WTC11 (cell line): Measurements from ENCODE around the gene TROAP. TPM values are rescaled to one million over a fixed set of nuclear protein-coding genes. Genes with fewer than 3 reads are reported as not detected.
"Not testable (repeated sequence)": the region's sequence is repeated elsewhere in the genome, so short reads cannot be mapped to it uniquely, and the experiment has no call there.

ENCODE experiments used
- ATAC-seq: fragments of 200-7000 bp; cut with Tn5 transposase; 2 replicates; pipeline ENCODE4 v1.10.0; 2021; ENCODE audit warnings: mild to moderate bottlenecking, moderate library complexity
- CTCF ChIA-PET: fragments of 300-600 bp; sonication (Branson Sonifier 250); formaldehyde crosslinking; loops from one replicate; lab custom pipeline; 2021; ENCODE audit warnings: antibody characterized with exemption; lab: Charles Lee
- POLR2A ChIA-PET: fragments of 350-600 bp; sonication (Branson Sonifier 250); formaldehyde crosslinking; loops from one replicate; lab custom pipeline; 2021; ENCODE audit warnings: antibody characterized with exemption; lab: Charles Lee
- DNase-seq: peaks from one replicate; pipeline ENCODE4 v3.0.0; 2021; ENCODE audit warnings: low spot score
- H3K27ac Mint-ChIP-seq: 2 replicates; pipeline ENCODE4 v1.8.0; 2021; ENCODE audit warnings: mixed read lengths
- H3K27me3 Mint-ChIP-seq: 2 replicates; pipeline ENCODE4 v1.8.0; 2021; ENCODE audit warnings: low read depth, mild to moderate bottlenecking, moderate library complexity, mixed read lengths
- H3K36me3 Mint-ChIP-seq: 2 replicates; pipeline ENCODE4 v1.8.0; 2021; ENCODE audit warnings: mixed read lengths
- H3K4me1 Mint-ChIP-seq: 2 replicates; pipeline ENCODE4 v1.8.0; 2022; ENCODE audit warnings: mixed read lengths
- H3K4me3 Mint-ChIP-seq: 2 replicates; pipeline ENCODE4 v1.8.0; 2021; ENCODE audit warnings: mild to moderate bottlenecking, moderate library complexity, mixed read lengths
- H3K9me3 Mint-ChIP-seq: 2 replicates; pipeline ENCODE4 v1.8.0; 2021; ENCODE audit warnings: mixed read lengths
- CREB1 ChIP-seq: sonication (generic); formaldehyde crosslinking; IDR thresholded peaks from 2 replicates; pipeline ENCODE4 v1.8.0; 2023; ENCODE audit warnings: mild to moderate bottlenecking, missing genetic modification reagents
- HMGA2 ChIP-seq: fragments of 250-450 bp; sonication (Bioruptor Pico); IDR thresholded peaks from 2 replicates; pipeline ENCODE4 v1.4.0; 2021; ENCODE audit warnings: mild to moderate bottlenecking, moderate library complexity
- KAT7 ChIP-seq: sonication (generic); formaldehyde crosslinking; IDR thresholded peaks from 2 replicates; pipeline ENCODE4 v1.8.1; 2023; ENCODE audit warnings: missing genetic modification reagents, mild to moderate bottlenecking, borderline replicate concordance
- NR2C2 ChIP-seq: sonication (generic); formaldehyde crosslinking; IDR thresholded peaks from 2 replicates; pipeline ENCODE4 v1.8.0; 2022; ENCODE audit warnings: mild to moderate bottlenecking, missing genetic modification reagents
- SMAD4 ChIP-seq: sonication (generic); formaldehyde crosslinking; IDR thresholded peaks from 2 replicates; pipeline ENCODE4 v1.8.0; 2022; ENCODE audit warnings: mild to moderate bottlenecking, missing genetic modification reagents
- ZNF219 ChIP-seq: sonication (generic); formaldehyde crosslinking; IDR thresholded peaks from 2 replicates; pipeline ENCODE4 v1.8.0; 2023; ENCODE audit warnings: missing genetic modification reagents, mild to moderate bottlenecking, borderline replicate concordance
- total RNA-seq: library from RNA; stranded (reverse); gene quantifications from 3 replicates; pipeline ENCODE4 v1.2.3, GENCODE V29; 2021
- TF ChIP-seq, protein P1 (sequence below): sonication (generic); formaldehyde crosslinking; IDR thresholded peaks from 2 replicates; pipeline ENCODE4 v1.8.0; 2022; ENCODE audit warnings: mild to moderate bottlenecking, missing genetic modification reagents
- TF ChIP-seq, protein P2 (sequence below): sonication (generic); formaldehyde crosslinking; IDR thresholded peaks from 2 replicates; pipeline ENCODE4 v1.8.0; 2022; ENCODE audit warnings: mild to moderate bottlenecking, missing genetic modification reagents
- TF ChIP-seq, protein P3 (sequence below): sonication (generic); formaldehyde crosslinking; IDR thresholded peaks from 2 replicates; pipeline ENCODE4 v1.8.1; 2023; ENCODE audit warnings: mild to moderate bottlenecking, moderate library complexity, missing genetic modification reagents

The TROAP gene
- total RNA-seq, 1 experiment from 2014 or later = 89.2 TPM

DNA sequence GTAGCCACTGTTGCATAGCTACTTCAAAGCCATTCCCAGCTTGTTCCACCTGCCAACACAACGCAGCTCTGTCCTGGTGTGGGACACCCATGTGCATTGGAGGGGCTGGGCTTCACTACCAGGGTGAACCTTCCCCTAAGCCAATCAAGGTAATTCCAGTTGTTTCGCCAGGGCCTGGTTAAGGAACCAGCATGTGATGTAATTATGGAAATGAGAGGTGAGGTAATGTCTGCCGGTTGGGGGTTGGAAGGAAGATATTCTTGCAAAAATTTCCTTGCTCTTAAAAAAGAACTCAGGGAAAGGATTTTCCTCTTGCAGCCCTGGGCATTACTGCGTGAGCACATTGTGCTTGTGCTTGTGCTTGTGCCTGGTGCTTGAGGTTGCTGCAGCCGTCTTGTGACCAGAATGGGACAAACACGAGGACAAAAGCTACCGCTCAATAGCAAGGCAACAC is 43.3 kb upstream of the TROAP start:
- CTCF ChIA-PET = interaction anchor here (1.2 to 2.0 kb wide), 5 partner anchors 10 to 68 kb away, joined by 3 to 12 read pairs (median 10); partner anchors contain the start of genes DNAJC22 and PRPH
- Mint-ChIP-seq H3K27ac (no peak overlapping the region), H3K27me3 (no peaks in the 10 kb centered on the region), H3K9me3 (no peaks in the 10 kb centered on the region), H3K4me1 (peaks cover 23% of the 10 kb centered on the region), H3K4me3 (no peak overlapping the region), H3K36me3 (no peaks in the 10 kb centered on the region)
- POLR2A ChIA-PET = interaction anchor here (0.5 to 1.0 kb wide), 2 partner anchors 13 to 14 kb away, joined by 3 to 4 read pairs; partner anchors contain the start of gene TUBA1C
- ATAC-seq = peak; percentile 53
- TF ChIP-seq, protein P1, sequence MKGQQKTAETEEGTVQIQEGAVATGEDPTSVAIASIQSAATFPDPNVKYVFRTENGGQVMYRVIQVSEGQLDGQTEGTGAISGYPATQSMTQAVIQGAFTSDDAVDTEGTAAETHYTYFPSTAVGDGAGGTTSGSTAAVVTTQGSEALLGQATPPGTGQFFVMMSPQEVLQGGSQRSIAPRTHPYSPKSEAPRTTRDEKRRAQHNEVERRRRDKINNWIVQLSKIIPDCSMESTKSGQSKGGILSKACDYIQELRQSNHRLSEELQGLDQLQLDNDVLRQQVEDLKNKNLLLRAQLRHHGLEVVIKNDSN (CRISPR knock-in tag) = peak; percentile 31; the same call in 1 of the 2 replicates
- TF ChIP-seq ZNF219 = no peak
- TF ChIP-seq, protein P2, sequence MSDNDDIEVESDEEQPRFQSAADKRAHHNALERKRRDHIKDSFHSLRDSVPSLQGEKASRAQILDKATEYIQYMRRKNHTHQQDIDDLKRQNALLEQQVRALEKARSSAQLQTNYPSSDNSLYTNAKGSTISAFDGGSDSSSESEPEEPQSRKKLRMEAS (CRISPR knock-in tag) = peak; percentile 55
- no peak for TF ChIP-seq SMAD4
- TF ChIP-seq, protein P3, sequence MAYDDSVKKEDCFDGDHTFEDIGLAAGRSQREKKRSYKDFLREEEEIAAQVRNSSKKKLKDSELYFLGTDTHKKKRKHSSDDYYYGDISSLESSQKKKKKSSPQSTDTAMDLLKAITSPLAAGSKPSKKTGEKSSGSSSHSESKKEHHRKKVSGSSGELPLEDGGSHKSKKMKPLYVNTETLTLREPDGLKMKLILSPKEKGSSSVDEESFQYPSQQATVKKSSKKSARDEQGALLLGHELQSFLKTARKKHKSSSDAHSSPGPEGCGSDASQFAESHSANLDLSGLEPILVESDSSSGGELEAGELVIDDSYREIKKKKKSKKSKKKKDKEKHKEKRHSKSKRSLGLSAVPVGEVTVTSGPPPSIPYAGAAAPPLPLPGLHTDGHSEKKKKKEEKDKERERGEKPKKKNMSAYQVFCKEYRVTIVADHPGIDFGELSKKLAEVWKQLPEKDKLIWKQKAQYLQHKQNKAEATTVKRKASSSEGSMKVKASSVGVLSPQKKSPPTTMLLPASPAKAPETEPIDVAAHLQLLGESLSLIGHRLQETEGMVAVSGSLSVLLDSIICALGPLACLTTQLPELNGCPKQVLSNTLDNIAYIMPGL (CRISPR knock-in tag) = no peak
- no peak for DNase-seq

DNA sequence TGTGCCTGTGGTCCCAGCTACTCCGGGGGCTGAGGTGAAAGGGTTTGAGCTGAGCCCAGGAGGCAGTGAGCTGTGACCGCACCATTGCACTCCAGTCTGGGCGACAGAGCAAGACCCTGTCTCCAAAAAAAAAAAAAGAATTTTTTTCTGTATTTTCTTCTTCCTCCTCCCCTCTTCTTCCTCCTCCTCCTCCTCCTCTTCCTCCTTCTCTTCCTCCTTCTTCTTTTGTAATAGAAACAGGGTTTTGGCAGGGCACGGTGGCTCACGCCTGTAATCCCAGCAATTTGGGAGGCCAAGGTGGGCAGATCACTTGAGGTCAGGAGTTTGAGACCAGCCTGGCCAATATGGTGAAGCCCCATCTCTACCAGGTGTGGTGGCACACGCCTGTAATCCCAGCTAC is 42.5 kb upstream of the TROAP start:
- H3K27ac Mint-ChIP-seq, H3K9me3 Mint-ChIP-seq, H3K4me3 Mint-ChIP-seq, H3K36me3 Mint-ChIP-seq, ATAC-seq, H3K27me3 Mint-ChIP-seq, DNase-seq, POLR2A ChIA-PET: not testable (repeated sequence)
- CTCF ChIA-PET = interaction anchor here (1.4 to 2.0 kb wide), 4 partner anchors 9 to 67 kb away, joined by 10 to 12 read pairs (median 10); partner anchors contain the start of genes DNAJC22 and PRPH
- H3K4me1 Mint-ChIP-seq = peaks cover 23% of the 10 kb centered on the region

DNA sequence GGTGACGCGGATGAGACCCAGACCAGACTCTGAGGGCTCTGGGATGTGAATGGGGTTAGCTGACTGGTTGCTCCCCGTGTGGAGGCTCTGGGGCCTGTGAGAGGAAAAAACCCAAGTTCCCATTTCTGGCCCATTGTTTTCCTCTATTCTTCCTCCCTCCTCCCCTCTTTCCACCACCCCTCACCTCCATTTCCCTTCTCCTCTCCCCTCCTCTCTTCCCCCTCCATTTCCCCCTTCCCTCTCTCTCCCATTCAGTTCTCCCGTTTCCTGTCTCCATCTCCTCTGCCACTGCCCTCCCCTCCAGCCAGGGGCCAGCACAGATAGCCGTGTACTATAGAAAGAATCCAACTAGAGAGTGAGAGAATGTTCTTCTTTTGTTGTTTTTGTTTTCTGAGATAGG is 40.8 kb upstream of the TROAP start:
- TF ChIP-seq NR2C2 (no peak), KAT7 (CRISPR knock-in tag) (no peak), CREB1 (CRISPR knock-in tag) (no peak), HMGA2 (CRISPR knock-in tag) (no peak)
- TF ChIP-seq, protein P3 (CRISPR knock-in tag) = no peak
- ATAC-seq (peak; percentile 20), DNase-seq (no peak)
- Mint-ChIP-seq H3K36me3 (no peaks in the 10 kb centered on the region), H3K4me1 (peaks cover 23% of the 10 kb centered on the region), H3K9me3 (peaks cover 3% of the 10 kb centered on the region; the same call in 1 of the 2 replicates), H3K27me3 (peaks cover 9% of the 10 kb centered on the region), H3K27ac (no peak overlapping the region), H3K4me3 (no peak overlapping the region)
- CTCF ChIA-PET = interaction anchor here (0.6 to 8.8 kb wide), 6 partner anchors 14 to 226 kb away, joined by 3 to 97 read pairs (median 8); partner anchors contain the start of genes DNAJC22 and PRPH
- POLR2A ChIA-PET = no interaction called here

DNA sequence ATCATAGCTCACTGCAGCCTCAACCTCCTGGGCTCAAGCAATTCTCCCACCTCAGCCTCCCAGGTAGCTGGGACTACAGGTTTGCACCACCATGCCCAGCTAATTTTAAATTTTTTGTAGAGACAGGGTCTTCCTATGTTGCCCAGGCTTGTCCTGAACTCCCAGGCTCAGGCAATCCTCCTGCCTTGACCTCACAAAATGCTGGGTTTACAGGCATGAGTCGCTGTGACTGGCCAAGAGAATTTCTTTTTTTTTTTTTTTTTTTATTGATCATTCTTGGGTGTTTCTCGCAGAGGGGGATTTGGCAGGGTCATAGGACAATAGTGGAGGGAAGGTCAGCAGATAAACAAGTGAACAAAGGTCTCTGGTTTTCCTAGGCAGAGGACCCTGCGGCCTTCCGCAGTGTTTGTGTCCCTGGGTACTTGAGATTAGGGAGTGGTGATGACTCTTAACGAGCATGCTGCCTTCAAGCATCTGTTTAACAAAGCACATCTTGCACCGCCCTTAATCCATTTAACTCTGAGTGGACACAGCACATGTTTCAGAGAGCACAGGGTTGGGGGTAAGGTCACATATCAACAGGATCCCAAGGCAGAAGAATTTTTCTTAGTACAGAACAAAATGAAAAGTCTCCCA is 40.2 kb upstream of the TROAP start:
- H3K27ac Mint-ChIP-seq, H3K4me3 Mint-ChIP-seq, ATAC-seq, H3K36me3 Mint-ChIP-seq, H3K9me3 Mint-ChIP-seq, POLR2A ChIA-PET, DNase-seq: not testable (repeated sequence)
- Mint-ChIP-seq H3K27me3 (peaks cover 14% of the 10 kb centered on the region), H3K4me1 (peaks cover 23% of the 10 kb centered on the region)
- CTCF ChIA-PET = interaction anchor here (0.6 to 8.8 kb wide), 5 partner anchors 13 to 227 kb away, joined by 3 to 97 read pairs (median 9); partner anchors contain the start of genes DNAJC22 and PRPH
